OCI-LY1 (cell line): Measurements from ENCODE around the gene COX10.

Source experiments
- H2AFZ ChIP-seq: fragments of 200-600 bp; sonication (generic), shearing (Covaris generic); 2 replicates; pipeline ENCODE4 v1.6.0; 2014; ENCODE audit warnings: antibody characterized with exemption, mild to moderate bottlenecking, low read length
- H3F3A ChIP-seq: fragments of 200-600 bp; sonication (generic), shearing (Covaris generic); 2 replicates; pipeline ENCODE4 v1.6.0; 2014; ENCODE audit warnings: mild to moderate bottlenecking, antibody characterized with exemption, low read length, moderate library complexity; ENCODE audit not compliant: insufficient read depth
- H3K27ac ChIP-seq: fragments of 200-600 bp; sonication (generic); 2 replicates; pipeline ENCODE4 v1.5.1; 2014; ENCODE audit warnings: low read length, mixed run types, mild to moderate bottlenecking, low read depth; ENCODE audit not compliant: poor library complexity, severe bottlenecking
- H3K27me3 ChIP-seq: fragments of 200-600 bp; sonication (generic); 2 replicates; pipeline ENCODE4 v1.6.0; 2014; ENCODE audit warnings: antibody characterized with exemption, mild to moderate bottlenecking, low read length, moderate library complexity; ENCODE audit not compliant: insufficient read depth
- H3K36me3 ChIP-seq: fragments of 200-600 bp; sonication (generic); 2 replicates; pipeline ENCODE4 v1.6.1; 2014; ENCODE audit warnings: mild to moderate bottlenecking, antibody characterized with exemption, low read length, moderate library complexity, mixed read lengths; ENCODE audit not compliant: insufficient read depth
- H3K4me1 ChIP-seq: fragments of 200-600 bp; sonication (generic); 2 replicates; pipeline ENCODE4 v1.5.1; 2014; ENCODE audit warnings: mild to moderate bottlenecking, low read length, moderate library complexity; ENCODE audit not compliant: insufficient read depth, severe bottlenecking
- H3K4me2 ChIP-seq: fragments of 200-600 bp; sonication (generic), shearing (Covaris generic); 2 replicates; pipeline ENCODE4 v1.6.1; 2014; ENCODE audit warnings: low read length
- H3K4me3 ChIP-seq: fragments of 200-600 bp; sonication (generic); 2 replicates; pipeline ENCODE4 v1.5.1; 2014; ENCODE audit warnings: low read length, low read depth, mild to moderate bottlenecking, mixed read lengths; ENCODE audit not compliant: poor library complexity, severe bottlenecking
- H3K79me2 ChIP-seq: fragments of 200-600 bp; shearing (Covaris generic); 2 replicates; pipeline ENCODE4 v1.6.1; 2016; ENCODE audit warnings: mixed run types, low read length, mixed read lengths; ENCODE audit not compliant: insufficient read depth
- H3K9ac ChIP-seq: fragments of 200-600 bp; sonication (generic), shearing (Covaris generic); 2 replicates; pipeline ENCODE4 v1.6.1; 2014; ENCODE audit warnings: mild to moderate bottlenecking, low read length, mixed read lengths
- H3K9me2 ChIP-seq: fragments of 200-600 bp; sonication (generic), shearing (Covaris generic); 2 replicates; pipeline ENCODE4 v1.6.1; 2014; ENCODE audit warnings: low read depth, mild to moderate bottlenecking, low read length, mixed read lengths
- H3K9me3 ChIP-seq: fragments of 200-600 bp; shearing (Covaris generic); 2 replicates; pipeline ENCODE4 v1.6.1; 2014; ENCODE audit warnings: low read length, mixed read lengths
- H4K20me1 ChIP-seq: fragments of 200-600 bp; sonication (generic), shearing (Covaris generic); 2 replicates; pipeline ENCODE4 v1.6.0; 2016; ENCODE audit warnings: mild to moderate bottlenecking, low read length; ENCODE audit not compliant: insufficient read depth
- EZH2 ChIP-seq: fragments of 200-600 bp; sonication (generic), shearing (Covaris generic); IDR thresholded peaks from 2 replicates; pipeline ENCODE4 v1.8.0; 2017; ENCODE audit warnings: borderline replicate concordance, mixed run types, mild to moderate bottlenecking, antibody characterized with exemption, low read length, moderate library complexity, mixed read lengths
- TF ChIP-seq, protein P1 (sequence below): fragments of 200-600 bp; sonication (generic), shearing (Covaris generic); IDR thresholded peaks from 2 replicates; pipeline ENCODE4 v1.5.1; 2017; ENCODE audit warnings: mild to moderate bottlenecking, antibody characterized with exemption, low read length, moderate library complexity, mixed read lengths

The COX10 gene

DNA sequence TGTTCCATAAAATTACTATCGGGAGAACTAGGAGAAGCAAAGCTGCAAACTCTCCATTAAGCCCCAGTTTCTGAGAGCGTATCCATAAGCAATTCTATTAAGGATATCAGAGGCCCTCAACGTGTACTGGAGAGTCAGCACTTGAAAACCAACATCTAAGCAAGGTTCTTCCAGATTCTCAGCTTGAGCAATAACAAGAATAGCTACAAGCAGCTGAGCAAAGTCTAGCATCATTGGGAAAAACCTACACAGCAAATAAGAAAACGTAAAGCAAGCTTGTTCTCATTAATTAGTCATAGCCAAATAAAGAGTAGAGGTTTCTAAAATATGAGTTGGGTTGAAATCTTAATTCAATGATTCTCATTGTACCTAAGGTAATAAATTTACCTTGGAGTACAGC is 26.9 kb upstream of the COX10 start:
- no peaks in the 10 kb centered on the region for H3K9me2 ChIP-seq
- H3K9me3 ChIP-seq: no peaks in the 10 kb centered on the region
- H2AFZ ChIP-seq: no peak overlapping the region
- H3K27me3 ChIP-seq: no peaks in the 10 kb centered on the region
- no peak overlapping the region for H3K27ac ChIP-seq
- H3K4me3 ChIP-seq: no peak overlapping the region
- H3K79me2 ChIP-seq: no peaks in the 10 kb centered on the region
- H3F3A ChIP-seq: no peaks in the 10 kb centered on the region
- H4K20me1 ChIP-seq: no peaks in the 10 kb centered on the region
- no peak overlapping the region for H3K9ac ChIP-seq
- no peaks in the 10 kb centered on the region for H3K4me1 ChIP-seq
- no peak overlapping the region for H3K4me2 ChIP-seq
- TF ChIP-seq, protein P1, sequence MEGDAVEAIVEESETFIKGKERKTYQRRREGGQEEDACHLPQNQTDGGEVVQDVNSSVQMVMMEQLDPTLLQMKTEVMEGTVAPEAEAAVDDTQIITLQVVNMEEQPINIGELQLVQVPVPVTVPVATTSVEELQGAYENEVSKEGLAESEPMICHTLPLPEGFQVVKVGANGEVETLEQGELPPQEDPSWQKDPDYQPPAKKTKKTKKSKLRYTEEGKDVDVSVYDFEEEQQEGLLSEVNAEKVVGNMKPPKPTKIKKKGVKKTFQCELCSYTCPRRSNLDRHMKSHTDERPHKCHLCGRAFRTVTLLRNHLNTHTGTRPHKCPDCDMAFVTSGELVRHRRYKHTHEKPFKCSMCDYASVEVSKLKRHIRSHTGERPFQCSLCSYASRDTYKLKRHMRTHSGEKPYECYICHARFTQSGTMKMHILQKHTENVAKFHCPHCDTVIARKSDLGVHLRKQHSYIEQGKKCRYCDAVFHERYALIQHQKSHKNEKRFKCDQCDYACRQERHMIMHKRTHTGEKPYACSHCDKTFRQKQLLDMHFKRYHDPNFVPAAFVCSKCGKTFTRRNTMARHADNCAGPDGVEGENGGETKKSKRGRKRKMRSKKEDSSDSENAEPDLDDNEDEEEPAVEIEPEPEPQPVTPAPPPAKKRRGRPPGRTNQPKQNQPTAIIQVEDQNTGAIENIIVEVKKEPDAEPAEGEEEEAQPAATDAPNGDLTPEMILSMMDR: no peak
- no peak for TF ChIP-seq EZH2
- peaks cover 14% of the 10 kb centered on the region for H3K36me3 ChIP-seq

GRCh38 chr17:14044702-14045101 is 24.6 kb upstream of the COX10 start:
- no peak overlapping the region for H2AFZ ChIP-seq
- H3K27ac ChIP-seq: no peak overlapping the region
- no peaks in the 10 kb centered on the region for H3K4me1 ChIP-seq
- no peaks in the 10 kb centered on the region for H3F3A ChIP-seq
- H3K4me2 ChIP-seq: no peak overlapping the region
- H3K4me3 ChIP-seq: no peak overlapping the region
- TF ChIP-seq, protein P1: no peak
- TF ChIP-seq EZH2: no peak
- no peaks in the 10 kb centered on the region for H3K27me3 ChIP-seq
- no peaks in the 10 kb centered on the region for H3K9me3 ChIP-seq
- H3K9me2 ChIP-seq: no peaks in the 10 kb centered on the region
- peaks cover 17% of the 10 kb centered on the region; the same call in 1 of the 2 replicates for H3K36me3 ChIP-seq
- no peaks in the 10 kb centered on the region for H4K20me1 ChIP-seq
- no peak overlapping the region for H3K9ac ChIP-seq
- no peaks in the 10 kb centered on the region for H3K79me2 ChIP-seq

GRCh38 chr17:14046978-14047377 is 22.3 kb upstream of the COX10 start:
- Histone ChIP-seq H3K9me3 (no peaks in the 10 kb centered on the region), H2AFZ (no peak overlapping the region), H3K27me3 (no peaks in the 10 kb centered on the region), H3F3A (no peaks in the 10 kb centered on the region), H4K20me1 (no peaks in the 10 kb centered on the region), H3K36me3 (peaks cover 23% of the 10 kb centered on the region; the same call in 1 of the 2 replicates), H3K4me1 (no peaks in the 10 kb centered on the region), H3K9ac (no peak overlapping the region), H3K27ac (no peak overlapping the region), H3K9me2 (no peaks in the 10 kb centered on the region), H3K4me3 (no peak overlapping the region), H3K79me2 (no peaks in the 10 kb centered on the region), H3K4me2 (no peak overlapping the region)
- TF ChIP-seq, protein P1: no peak
- no peak for TF ChIP-seq EZH2
